ENCODE measurements around the gene TAGLN2.

TAGLN2 gene

GRCh38 chr1:159924791-159925718 is at the start of gene TAGLN2:
TSS of gene TAGLN2 (minus strand) at chr1:159925507. CDS start at chr1:159920509, 4,998 bp downstream.
- DNase-seq = peak; percentile 95

- DNase-seq = no peak
These were observed 49.2 kb upstream of the TAGLN2 start for GRCh38 chr1:159974350-159974965.

GRCh38 chr1:159973350-159973940 is 48.1 kb upstream of the TAGLN2 start:
- DNase-seq = no peak

GRCh38 chr1:159972443-159973205 is 47.3 kb upstream of the TAGLN2 start:
- no peak for DNase-seq

- DNase-seq = no peak
These were observed 45.6 kb upstream of the TAGLN2 start for GRCh38 chr1:159970932-159971342.

GRCh38 chr1:159968901-159969300 is 43.6 kb upstream of the TAGLN2 start:
- no peak for DNase-seq

GRCh38 chr1:159965263-159965662 is 40.0 kb upstream of the TAGLN2 start:
- DNase-seq = no peak

- no peak for DNase-seq
These were observed 38.8 kb upstream of the TAGLN2 start for GRCh38 chr1:159964144-159964543.

GRCh38 chr1:159962176-159962575 is 36.9 kb upstream of the TAGLN2 start:
- no peak for DNase-seq

DNA sequence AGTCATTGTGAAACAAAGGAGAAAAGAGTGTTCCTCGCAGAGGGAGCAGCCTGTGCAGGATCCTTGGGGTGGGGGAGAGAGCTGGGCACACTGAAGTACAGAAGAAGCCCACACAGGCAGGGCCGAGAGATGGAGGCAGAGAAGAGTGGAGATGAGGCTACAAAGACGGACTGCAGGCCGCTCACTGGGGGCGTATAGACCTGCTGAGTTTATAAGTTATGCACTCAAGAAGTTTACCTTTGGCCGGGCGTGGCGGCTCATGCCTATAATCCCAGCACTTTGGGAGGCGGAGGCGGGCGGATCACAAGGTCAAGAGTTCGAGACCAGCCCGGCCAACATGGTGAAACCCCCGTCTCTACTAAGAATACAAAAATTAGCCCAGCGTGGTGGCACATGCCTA is 36.3 kb upstream of the TAGLN2 start:
- DNase-seq = no peak

- no peak for DNase-seq
These were observed 35.5 kb upstream of the TAGLN2 start for GRCh38 chr1:159960721-159961381.

- no peak for DNase-seq
These were observed 34.1 kb upstream of the TAGLN2 start for GRCh38 chr1:159959451-159959850.

DNA sequence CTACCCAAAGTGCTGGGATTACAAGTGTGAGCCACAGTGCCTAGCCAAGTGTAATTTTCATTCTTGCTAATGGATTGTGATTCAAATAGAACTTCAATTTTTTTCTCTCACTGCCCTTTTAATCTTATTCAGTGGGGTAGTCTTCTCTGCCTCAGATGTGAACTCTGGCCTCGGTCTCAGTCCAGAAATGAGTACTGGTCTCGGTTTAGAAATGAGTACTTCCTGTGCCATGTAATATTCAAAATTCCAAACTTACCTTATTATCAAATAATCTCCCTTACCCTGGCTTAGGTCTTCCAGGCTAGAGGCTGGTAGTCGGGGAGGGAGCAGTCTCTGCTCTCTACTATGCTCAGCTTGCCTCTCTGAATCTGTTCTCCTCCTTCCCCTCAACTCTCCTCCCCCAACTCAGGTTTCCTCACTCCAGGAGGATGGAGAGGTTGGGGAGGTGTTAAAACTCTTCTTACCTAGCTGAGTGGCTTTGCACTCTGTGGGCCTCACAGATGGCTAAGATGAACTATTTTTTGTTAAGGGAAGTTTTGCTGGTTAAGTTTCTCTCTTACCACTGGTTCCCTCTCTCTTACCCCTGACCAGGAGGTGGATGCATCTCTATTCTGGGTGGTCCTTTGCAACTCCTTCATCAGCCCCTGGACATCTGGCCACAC is 33.5 kb upstream of the TAGLN2 start:
- DNase-seq = no peak

DNA sequence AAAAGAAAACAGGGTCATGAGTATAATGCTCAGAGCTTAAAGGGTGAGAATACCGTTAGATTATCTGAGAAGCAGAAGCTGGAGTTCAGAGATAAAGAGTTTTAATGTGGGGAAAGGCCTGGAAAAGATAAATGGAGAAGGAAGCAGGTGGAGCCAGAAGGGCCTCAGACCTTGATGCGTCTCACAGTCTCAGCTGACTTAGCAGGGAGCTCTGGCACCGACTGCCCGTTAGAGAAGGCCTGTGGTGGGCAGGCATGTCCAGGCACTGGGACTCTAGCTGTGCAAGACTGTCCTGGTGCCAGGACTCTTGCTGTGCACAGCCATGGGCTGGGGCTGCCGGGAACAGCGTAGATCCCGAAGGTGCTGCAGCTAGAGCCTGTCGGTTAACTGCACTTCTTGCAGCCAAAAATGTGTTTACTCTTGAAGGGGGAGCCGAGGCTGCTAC is 32.5 kb upstream of the TAGLN2 start:
- no peak for DNase-seq

DNA sequence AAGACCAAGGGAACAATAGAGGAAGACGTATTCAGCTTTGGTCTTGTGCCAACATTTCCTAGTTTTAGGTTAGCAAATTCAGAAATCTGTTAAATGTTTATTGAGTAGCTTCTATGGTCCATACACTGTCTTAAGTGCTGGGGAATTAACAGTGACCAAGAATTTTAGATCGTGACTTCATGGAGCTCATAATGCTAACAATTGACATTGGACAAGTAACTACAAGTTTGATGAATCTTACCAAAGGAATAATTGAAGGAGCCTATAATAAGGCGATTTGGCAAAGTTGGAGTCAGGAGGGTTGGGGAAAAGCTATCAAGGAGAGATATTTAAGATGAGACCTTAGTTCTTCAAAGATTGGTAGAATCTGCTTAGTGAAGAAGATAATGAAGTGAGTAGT is 30.1 kb upstream of the TAGLN2 start:
- DNase-seq = no peak

DNA sequence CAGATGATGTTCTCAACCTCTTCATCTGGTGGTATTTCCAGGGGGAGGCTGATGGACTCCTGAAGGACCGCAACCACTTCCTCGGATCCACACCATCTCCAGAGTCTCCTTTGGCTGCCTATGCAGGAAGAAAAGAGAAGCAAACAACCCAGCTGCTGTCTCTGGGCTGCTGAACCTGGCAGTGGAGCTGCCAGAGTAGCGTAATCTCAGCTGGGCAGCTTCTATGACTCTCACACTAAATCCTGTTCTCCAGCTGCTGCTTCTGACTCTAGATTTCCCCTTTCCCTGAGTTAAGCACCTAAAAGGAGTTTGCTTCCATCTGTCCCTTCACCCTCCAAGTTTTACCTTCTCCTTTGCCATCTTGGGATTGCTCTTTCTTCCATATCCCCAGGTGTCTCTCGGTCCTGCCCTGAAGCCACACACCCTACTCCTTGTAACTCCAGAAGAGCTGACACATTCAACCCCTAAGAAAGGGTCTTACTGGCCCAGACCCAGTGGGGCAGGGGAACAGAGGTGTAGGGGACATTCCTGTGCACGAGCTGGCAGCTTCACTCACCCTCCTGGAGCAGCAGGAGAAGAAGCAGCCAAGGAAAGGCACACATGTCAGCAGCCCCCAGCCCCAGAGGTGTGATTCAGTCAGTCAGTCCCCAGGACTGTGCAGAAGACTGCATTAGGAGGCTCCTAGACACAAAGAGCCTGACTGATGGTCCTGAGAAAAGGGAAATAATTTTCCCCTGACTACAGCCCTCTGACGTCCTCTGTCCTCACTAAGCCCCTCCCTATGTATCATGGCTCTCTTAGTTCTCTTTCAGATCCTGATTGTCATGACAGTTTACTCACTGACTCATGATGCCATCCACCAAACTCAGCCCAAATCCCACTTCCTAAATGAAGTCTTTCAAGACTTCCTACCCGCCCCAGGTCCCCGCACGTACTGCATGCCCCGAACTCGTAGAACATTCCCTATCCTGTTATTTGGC is 28.5 kb upstream of the TAGLN2 start, which contains the start of gene SLAMF9:
Gene SLAMF9, minus strand, starts transcription at position 702 of the 980 bp plus-strand sequence. Its CDS starts 100 bp downstream, at position 602.
- no peak for DNase-seq

GRCh38 chr1:159952932-159953331 is 27.6 kb upstream of the TAGLN2 start:
- DNase-seq = no peak

- DNase-seq = no peak
These were observed 26.2 kb upstream of the TAGLN2 start for GRCh38 chr1:159951551-159951950.

- DNase-seq = no peak
These were observed 25.7 kb upstream of the TAGLN2 start for GRCh38 chr1:159951016-159951415.

DNA sequence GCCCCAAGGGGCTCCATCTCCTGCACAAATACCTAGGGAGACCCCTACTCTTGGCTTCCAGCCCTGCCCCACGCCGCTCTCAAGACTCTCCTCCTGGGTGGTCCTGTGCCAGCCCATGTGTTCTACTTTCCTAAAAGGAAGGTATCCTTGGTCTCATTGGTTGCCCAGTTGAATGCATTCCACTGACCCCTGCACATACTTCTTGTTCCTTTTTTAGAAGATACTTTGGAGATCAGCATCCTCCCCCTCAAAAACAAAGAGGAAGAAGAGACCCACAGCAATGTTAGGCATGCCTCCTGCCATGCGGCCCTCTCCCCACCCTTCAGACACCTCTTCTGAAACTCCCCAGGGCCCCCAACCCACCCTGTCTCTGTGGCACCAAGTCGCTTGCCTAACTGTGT is 24.7 kb upstream of the TAGLN2 start:
- no peak for DNase-seq
